Mammary epithelial cell (primary cell): ENCODE measurements around the gene PRKCQ.

Experiments used
- CTCF ChIP-seq, 2 donors: IDR thresholded peaks in 1 of 2; conservative IDR thresholded peaks in 1 of 2; 2 replicates each; pipeline ENCODE4 v1.5.1; 2011 to 2012; ENCODE audit warnings: inconsistent platforms in 2 of 2, low read length in 2 of 2, mild to moderate bottlenecking in 2 of 2, control low read depth in 1 of 2, low read depth in 1 of 2; ENCODE audit not compliant: insufficient read depth in 1 of 2; ENCODE audit errors: extremely low read depth in 1 of 2
- EZH2 ChIP-seq: IDR thresholded peaks from 2 replicates; pipeline ENCODE4 v1.6.1; 2012; ENCODE audit warnings: low read length, inconsistent platforms, borderline replicate concordance

- TF ChIP-seq CTCF (conservative IDR thresholded peaks at IDR 0.05 in 1 of 2, IDR thresholded peaks at IDR 0.05 in 1 of 2; ENCODE audit: extremely low read depth in 1 of 2, insufficient read depth in 1 of 2, low read depth in 1 of 2, low read length in 2 of 2) (no peak), EZH2 (no peak)
These were observed 103.1 kb downstream of the PRKCQ start for GRCh38 chr10:6476989-6477388.
